Measurements from ENCODE around the gene DOHH.

- TF ChIP-seq POLR2A (IDR thresholded peaks at IDR 0.05; ENCODE audit: low read depth, low read length) (no peak), TAF1 (IDR thresholded peaks at IDR 0.05; ENCODE audit: low read depth, low read length) (no peak)
Measured at GRCh38 chr19:3453840-3454239, 46.6 kb downstream of the DOHH start.
